Measurements from ENCODE around the gene EPAS1.

DNA sequence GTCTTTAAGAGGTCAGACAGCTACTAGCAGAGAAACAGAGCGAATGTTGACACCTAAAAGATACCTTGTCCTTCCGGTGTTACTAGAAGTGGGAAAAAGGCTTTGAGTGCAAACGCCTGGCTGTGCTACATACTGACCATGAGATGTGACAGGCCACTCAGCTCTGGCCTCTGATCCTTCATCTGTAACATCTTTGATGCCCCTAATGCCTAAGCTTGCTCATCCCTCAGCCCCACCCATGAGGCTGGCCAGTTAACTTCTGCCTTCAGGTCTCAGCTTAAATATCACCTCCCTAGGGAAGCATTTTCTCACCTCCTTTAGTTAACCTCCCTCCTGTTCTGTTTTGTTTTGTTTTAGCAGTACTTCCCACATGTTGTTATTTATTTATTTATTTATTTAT lies 15.9 kb downstream of the EPAS1 start:
- TF ChIP-seq PRPF4 (IDR thresholded peaks at IDR 0.05; ENCODE audit: insufficient read depth, low read depth, low read length, poor library complexity, severe bottlenecking) (no peak), CBX5 (IDR thresholded peaks at IDR 0.05; ENCODE audit: borderline replicate concordance, low read depth) (no peak), CHD2 (IDR thresholded peaks at IDR 0.05; ENCODE audit: low read depth, low read length) (no peak), EZH2 (IDR thresholded peaks at IDR 0.05; ENCODE audit: borderline replicate concordance, low read depth, low read length) (no peak), GATA2 (CRISPR knock-in tag; IDR thresholded peaks at IDR 0.05) (no peak), POLR2AphosphoS5 (IDR thresholded peaks at IDR 0.05; ENCODE audit: control insufficient read depth, insufficient read depth, low read depth, low read length) (no peak), SNRNP70 (optimal IDR thresholded peaks at IDR 0.05; ENCODE audit: low read depth, low read length) (no peak)
